CD4-positive, alpha-beta T cell (primary cell): ENCODE data around the gene WDFY2. TPM values are rescaled to one million over a fixed set of nuclear protein-coding genes. Genes with fewer than 3 reads are reported as not detected.
"Not testable (repeated sequence)": the region's sequence is repeated elsewhere in the genome, so short reads cannot be mapped to it uniquely, and the experiment has no call there.

ENCODE experiments used
- ATAC-seq: fragments of 200-7000 bp; cut with Tn5 transposase; one replicate; pipeline ENCODE4 v1.10.0; 2022; ENCODE audit warnings: mild to moderate bottlenecking; ENCODE audit not compliant: poor library complexity
- CTCF ChIA-PET: fragments of 350-600 bp; sonication (Branson Sonifier 250); formaldehyde crosslinking; loops from one replicate; lab custom pipeline; 2021; ENCODE audit warnings: antibody characterized with exemption, inconsistent platforms; lab: Charles Lee
- POLR2A ChIA-PET: fragments of 350-600 bp; sonication (Branson Sonifier 250); formaldehyde crosslinking; loops from one replicate; lab custom pipeline; 2021; ENCODE audit warnings: antibody characterized with exemption, inconsistent platforms; lab: Charles Lee
- DNase-seq, 14 experiments: peaks; one replicate each; pipeline ENCODE4 v3.0.0-alpha.2; 2013 to 2020; ENCODE audit warnings: mixed read lengths in 2 of 14
- H3K27ac ChIP-seq, 2 donors: one replicate each; pipeline versions ENCODE4 v1.5.1 to v1.7.0; 2013; ENCODE audit warnings: low read length in 2 of 2, low read depth in 1 of 2, mild to moderate bottlenecking in 1 of 2
- H3K27me3 ChIP-seq, 2 experiments: 1 replicate in 1 of 2; 2 replicates in 1 of 2; pipeline versions ENCODE4 v1.6.1 to v1.7.0; 2013; ENCODE audit warnings: low read length in 2 of 2, control low read depth in 1 of 2, mild to moderate bottlenecking in 1 of 2, moderate library complexity in 1 of 2; ENCODE audit not compliant: insufficient read depth in 2 of 2, control insufficient read depth in 1 of 2
- H3K36me3 ChIP-seq: one replicate; pipeline ENCODE4 v1.6.1; 2013; ENCODE audit warnings: low read length, control low read depth; ENCODE audit not compliant: insufficient read depth
- H3K4me1 ChIP-seq: one replicate; pipeline ENCODE4 v1.6.1; 2013; ENCODE audit warnings: low read length, control low read depth; ENCODE audit not compliant: insufficient read depth
- H3K4me3 ChIP-seq: one replicate; pipeline ENCODE4 v1.5.1; 2013; ENCODE audit warnings: mild to moderate bottlenecking, low read length, moderate library complexity
- H3K9me3 ChIP-seq, 2 experiments: 1 replicate in 1 of 2; 2 replicates in 1 of 2; pipeline versions ENCODE4 v1.6.1 to v1.7.0; 2013; ENCODE audit warnings: low read length in 2 of 2, mild to moderate bottlenecking in 2 of 2, control low read depth in 1 of 2, moderate library complexity in 1 of 2; ENCODE audit not compliant: control insufficient read depth in 1 of 2, insufficient read depth in 1 of 2
- H3K27ac Mint-ChIP-seq: one replicate; pipeline ENCODE4 v1.8.0; 2020; ENCODE audit warnings: mixed read lengths
- H3K27me3 Mint-ChIP-seq: one replicate; pipeline ENCODE4 v1.8.0; 2021; ENCODE audit warnings: mixed read lengths
- H3K36me3 Mint-ChIP-seq: one replicate; pipeline ENCODE4 v1.8.0; 2021; ENCODE audit warnings: low read depth, mixed read lengths
- H3K4me1 Mint-ChIP-seq: one replicate; pipeline ENCODE4 v1.8.0; 2021; ENCODE audit warnings: low read depth, mixed read lengths
- H3K4me3 Mint-ChIP-seq: one replicate; pipeline ENCODE4 v1.8.0; 2020; ENCODE audit warnings: mild to moderate bottlenecking, mixed read lengths
- H3K9me3 Mint-ChIP-seq: one replicate; pipeline ENCODE4 v1.8.0; 2020; ENCODE audit warnings: mixed read lengths
- intact Hi-C, 2 experiments: fragments of 100-400 bp; cut with DNase I in 1 of 2; cut with micrococcal nuclease in 1 of 2; formaldehyde crosslinking; loops; one replicate each; pipeline versions ENCODE4 v1.15.1 to v1.9.0; 2023 to 2025; cut with DNase I, micrococcal nuclease
- total RNA-seq, 174 experiments: library from RNA in 2 of 174; stranded (reverse) in 2 of 174; gene quantifications; one replicate each; pipeline ENCODE4 v1.2.3 and lab custom pipeline; 2021 to 2026
- TF ChIP-seq, protein P1 (sequence below): fragments of 200-600 bp; IDR thresholded peaks from one replicate; pipeline ENCODE4 v1.8.0; 2022; ENCODE audit warnings: antibody characterized with exemption, mild to moderate bottlenecking

WDFY2 gene
- total RNA-seq, 2 experiments from 2014 or later = 21.4 to 21.9 TPM

- H3K27ac Mint-ChIP-seq = no peak overlapping the region
- intact Hi-C loops = no loop called here
Measured at GRCh38 chr13:51687947-51688714, 103.9 kb downstream of the WDFY2 start.

GRCh38 chr13:51688937-51689662 lies 104.8 kb downstream of the WDFY2 start:
- no peak overlapping the region for H3K27ac ChIP-seq
- CTCF ChIA-PET = no interaction called here
- H3K36me3 Mint-ChIP-seq = peaks cover 15% of the 10 kb centered on the region
- no peaks in the 10 kb centered on the region for H3K36me3 ChIP-seq
- no peaks in the 10 kb centered on the region for H3K9me3 ChIP-seq
- H3K4me1 ChIP-seq = no peaks in the 10 kb centered on the region
- TF ChIP-seq, protein P1, sequence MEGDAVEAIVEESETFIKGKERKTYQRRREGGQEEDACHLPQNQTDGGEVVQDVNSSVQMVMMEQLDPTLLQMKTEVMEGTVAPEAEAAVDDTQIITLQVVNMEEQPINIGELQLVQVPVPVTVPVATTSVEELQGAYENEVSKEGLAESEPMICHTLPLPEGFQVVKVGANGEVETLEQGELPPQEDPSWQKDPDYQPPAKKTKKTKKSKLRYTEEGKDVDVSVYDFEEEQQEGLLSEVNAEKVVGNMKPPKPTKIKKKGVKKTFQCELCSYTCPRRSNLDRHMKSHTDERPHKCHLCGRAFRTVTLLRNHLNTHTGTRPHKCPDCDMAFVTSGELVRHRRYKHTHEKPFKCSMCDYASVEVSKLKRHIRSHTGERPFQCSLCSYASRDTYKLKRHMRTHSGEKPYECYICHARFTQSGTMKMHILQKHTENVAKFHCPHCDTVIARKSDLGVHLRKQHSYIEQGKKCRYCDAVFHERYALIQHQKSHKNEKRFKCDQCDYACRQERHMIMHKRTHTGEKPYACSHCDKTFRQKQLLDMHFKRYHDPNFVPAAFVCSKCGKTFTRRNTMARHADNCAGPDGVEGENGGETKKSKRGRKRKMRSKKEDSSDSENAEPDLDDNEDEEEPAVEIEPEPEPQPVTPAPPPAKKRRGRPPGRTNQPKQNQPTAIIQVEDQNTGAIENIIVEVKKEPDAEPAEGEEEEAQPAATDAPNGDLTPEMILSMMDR = no peak
- H3K4me3 ChIP-seq = no peak overlapping the region
- H3K4me1 Mint-ChIP-seq = peaks cover 22% of the 10 kb centered on the region
- H3K9me3 Mint-ChIP-seq = peaks cover 2% of the 10 kb centered on the region
- POLR2A ChIA-PET = no interaction called here
- intact Hi-C loops = no loop called here
- H3K4me3 Mint-ChIP-seq = no peak overlapping the region
- no peak overlapping the region for H3K27ac Mint-ChIP-seq
- H3K27me3 Mint-ChIP-seq = no peaks in the 10 kb centered on the region
- DNase-seq (no peak), ATAC-seq (no peak)
- no peaks in the 10 kb centered on the region for H3K27me3 ChIP-seq

More at GRCh38 chr13:51687947-51688714, 103.9 kb downstream of the WDFY2 start:
- Histone ChIP-seq H3K4me3 (no peak overlapping the region), H3K4me1 (no peaks in the 10 kb centered on the region), H3K9me3 (no peaks in the 10 kb centered on the region), H3K27ac (no peak overlapping the region), H3K27me3 (no peaks in the 10 kb centered on the region), H3K36me3 (no peaks in the 10 kb centered on the region)
- DNase-seq (no peak), ATAC-seq (no peak)
- Mint-ChIP-seq H3K36me3 (peaks cover 19% of the 10 kb centered on the region), H3K4me1 (peaks cover 22% of the 10 kb centered on the region), H3K4me3 (no peak overlapping the region), H3K9me3 (peaks cover 2% of the 10 kb centered on the region), H3K27me3 (no peaks in the 10 kb centered on the region)
- CTCF ChIA-PET = interaction anchor here (1.0 to 1.4 kb wide), 2 partner anchors 9 to 11 kb away, joined by 3 to 4 read pairs; no protein-coding TSS in a partner anchor
- POLR2A ChIA-PET = no interaction called here
- TF ChIP-seq, protein P1 = no peak

GRCh38 chr13:51689663-51689996 lies 105.4 kb downstream of the WDFY2 start:
- Mint-ChIP-seq H3K27me3 (no peaks in the 10 kb centered on the region), H3K4me1 (peaks cover 22% of the 10 kb centered on the region), H3K4me3 (no peak overlapping the region), H3K9me3 (peaks cover 2% of the 10 kb centered on the region), H3K27ac (no peak overlapping the region), H3K36me3 (peaks cover 12% of the 10 kb centered on the region)
- ChIA-PET POLR2A (no interaction called here), CTCF (no interaction called here)
- Histone ChIP-seq H3K36me3 (no peaks in the 10 kb centered on the region), H3K9me3 (no peaks in the 10 kb centered on the region), H3K4me3 (no peak overlapping the region), H3K4me1 (no peaks in the 10 kb centered on the region), H3K27ac (no peak overlapping the region), H3K27me3 (no peaks in the 10 kb centered on the region)
- ATAC-seq = no peak
- TF ChIP-seq, protein P1 = no peak
- DNase-seq = no peak
- intact Hi-C loops = no loop called here

DNA sequence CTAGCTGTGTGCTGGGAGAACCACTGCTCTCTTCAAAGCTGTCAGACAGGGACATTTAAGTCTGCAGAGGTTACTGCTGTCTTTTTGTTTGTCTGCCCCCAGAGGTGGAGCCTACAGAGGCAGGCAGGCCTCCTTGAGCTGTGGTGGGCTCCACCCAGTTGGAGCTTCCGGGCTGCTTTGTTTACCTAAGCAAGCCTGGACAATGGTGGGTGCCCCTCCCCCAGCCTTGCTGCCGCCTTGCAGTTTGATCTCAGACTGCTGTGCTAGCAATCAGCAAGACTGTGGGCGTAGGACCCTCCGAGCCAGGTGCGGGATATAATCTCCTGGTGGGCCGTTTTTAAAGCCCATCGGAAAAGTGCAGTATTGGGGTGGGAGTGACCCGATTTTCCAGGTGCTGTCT lies 111.4 kb downstream of the WDFY2 start:
- H3K27me3 ChIP-seq, H3K9me3 ChIP-seq, POLR2A ChIA-PET, H3K4me1 Mint-ChIP-seq, H3K4me3 Mint-ChIP-seq, H3K27ac ChIP-seq, H3K36me3 ChIP-seq, H3K4me1 ChIP-seq, H3K27me3 Mint-ChIP-seq, DNase-seq, CTCF ChIA-PET, H3K27ac Mint-ChIP-seq, H3K4me3 ChIP-seq, ATAC-seq, H3K9me3 Mint-ChIP-seq, intact Hi-C loops: not testable (repeated sequence)
- H3K36me3 Mint-ChIP-seq = peaks cover 16% of the 10 kb centered on the region
